Lower leg skin (tissue), 3 donors: ENCODE data around the gene IQSEC3.

ENCODE experiments used
- POLR2A ChIP-seq, 2 donors: fragments of 450-650 bp; IDR thresholded peaks; one replicate each; pipeline ENCODE4 v1.6.1; 2016 to 2017; ENCODE audit warnings: antibody characterized with exemption in 2 of 2, mild to moderate bottlenecking in 1 of 2, moderate library complexity in 1 of 2
- TF ChIP-seq, protein P1 (sequence below), 3 donors: fragments of 450-650 bp; IDR thresholded peaks; one replicate each; pipeline ENCODE4 v1.5.1; 2016; ENCODE audit warnings: antibody characterized with exemption in 3 of 3, mild to moderate bottlenecking in 3 of 3, moderate library complexity in 2 of 3

DNA sequence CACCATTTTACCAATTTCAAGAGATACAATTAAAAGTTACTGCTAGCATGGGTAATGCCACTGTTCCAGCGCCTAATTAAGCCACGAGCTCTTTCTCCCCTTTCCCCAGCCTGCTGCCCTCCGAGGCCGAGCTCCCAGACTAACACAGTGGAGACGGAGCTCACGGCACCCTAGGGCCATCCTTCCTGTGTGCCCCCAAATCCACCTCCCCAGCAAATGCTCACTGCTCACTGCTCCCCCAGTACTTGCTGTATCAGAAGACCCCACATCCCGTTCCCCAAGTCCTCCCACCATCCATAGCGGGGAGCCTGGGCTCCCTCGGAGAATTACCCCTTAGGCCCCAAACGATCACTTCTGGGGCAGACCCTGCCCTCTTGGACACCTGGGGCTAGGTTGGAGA lies 104.7 kb downstream of the IQSEC3 start:
- TF ChIP-seq, protein P1, sequence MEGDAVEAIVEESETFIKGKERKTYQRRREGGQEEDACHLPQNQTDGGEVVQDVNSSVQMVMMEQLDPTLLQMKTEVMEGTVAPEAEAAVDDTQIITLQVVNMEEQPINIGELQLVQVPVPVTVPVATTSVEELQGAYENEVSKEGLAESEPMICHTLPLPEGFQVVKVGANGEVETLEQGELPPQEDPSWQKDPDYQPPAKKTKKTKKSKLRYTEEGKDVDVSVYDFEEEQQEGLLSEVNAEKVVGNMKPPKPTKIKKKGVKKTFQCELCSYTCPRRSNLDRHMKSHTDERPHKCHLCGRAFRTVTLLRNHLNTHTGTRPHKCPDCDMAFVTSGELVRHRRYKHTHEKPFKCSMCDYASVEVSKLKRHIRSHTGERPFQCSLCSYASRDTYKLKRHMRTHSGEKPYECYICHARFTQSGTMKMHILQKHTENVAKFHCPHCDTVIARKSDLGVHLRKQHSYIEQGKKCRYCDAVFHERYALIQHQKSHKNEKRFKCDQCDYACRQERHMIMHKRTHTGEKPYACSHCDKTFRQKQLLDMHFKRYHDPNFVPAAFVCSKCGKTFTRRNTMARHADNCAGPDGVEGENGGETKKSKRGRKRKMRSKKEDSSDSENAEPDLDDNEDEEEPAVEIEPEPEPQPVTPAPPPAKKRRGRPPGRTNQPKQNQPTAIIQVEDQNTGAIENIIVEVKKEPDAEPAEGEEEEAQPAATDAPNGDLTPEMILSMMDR (IDR thresholded peaks at IDR 0.05): no peak
- TF ChIP-seq POLR2A (IDR thresholded peaks at IDR 0.05): no peak
